Stimulated activated CD4-positive, alpha-beta T cell treated with anti-CD3 and anti-CD28 coated beads, Interleukin-12 subunit alpha, Interleukin-12 subunit beta, amount 100 ng/mL, for 24 hours (primary cell): ENCODE measurements around the gene MAPK4.
"Not testable (repeated sequence)": the region's sequence is repeated elsewhere in the genome, so short reads cannot be mapped to it uniquely, and the experiment has no call there.

ENCODE experiments used
- DNase-seq, 2 experiments: peaks; one replicate each; pipeline ENCODE4 v3.0.0-alpha.2; 2020; ENCODE audit warnings: low read depth in 2 of 2

The MAPK4 gene

GRCh38 chr18:50750546-50750945 lies 190.7 kb downstream of the MAPK4 start:
- DNase-seq = no peak

DNA sequence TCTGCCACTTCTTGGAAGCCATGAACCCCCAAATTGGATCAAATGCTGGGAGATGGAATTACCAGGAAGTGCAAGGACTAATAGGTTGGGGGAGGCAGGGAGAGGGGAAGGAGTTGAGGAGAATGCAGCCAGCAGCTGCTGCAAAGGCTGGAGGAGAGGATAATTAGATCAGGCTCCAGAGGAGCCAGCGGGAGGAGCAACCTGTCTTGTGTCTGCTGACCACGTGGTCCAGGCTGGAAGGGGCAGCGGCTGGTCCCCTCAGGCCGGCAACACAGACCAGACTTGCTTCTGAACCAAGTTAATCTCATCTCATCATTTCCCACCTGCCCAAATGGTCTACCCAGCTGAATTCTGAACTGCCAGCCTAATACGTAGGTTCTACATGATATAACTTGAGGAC lies 191.6 kb downstream of the MAPK4 start:
- no peak for DNase-seq

DNA sequence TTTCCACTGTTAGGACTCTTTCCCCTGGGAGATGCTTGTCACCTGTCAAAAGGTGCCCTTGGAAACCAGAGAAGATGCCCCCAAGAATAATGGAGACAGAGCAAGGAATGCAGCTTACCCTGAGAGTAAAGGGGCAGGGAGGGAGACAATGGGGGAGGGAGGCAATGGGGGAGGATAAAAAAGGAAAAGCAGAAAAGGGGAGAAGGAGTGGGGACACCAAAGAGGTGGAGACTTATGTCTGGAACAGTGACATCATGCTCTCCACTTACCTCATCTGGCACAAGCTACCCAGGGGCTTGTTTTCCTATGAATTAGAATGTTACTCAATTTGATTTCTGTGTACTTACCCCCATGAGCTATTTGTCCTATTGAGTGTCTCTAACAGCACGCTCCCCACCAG lies 192.1 kb downstream of the MAPK4 start:
- no peak for DNase-seq

GRCh38 chr18:50753311-50753710 lies 193.4 kb downstream of the MAPK4 start:
- no peak for DNase-seq

- DNase-seq = no peak
Observed at GRCh38 chr18:50754297-50754696, 194.4 kb downstream of the MAPK4 start.

GRCh38 chr18:50757358-50757757 lies 197.5 kb downstream of the MAPK4 start:
- DNase-seq = no peak

GRCh38 chr18:50769463-50769862 lies 209.6 kb downstream of the MAPK4 start:
- DNase-seq = no peak

DNA sequence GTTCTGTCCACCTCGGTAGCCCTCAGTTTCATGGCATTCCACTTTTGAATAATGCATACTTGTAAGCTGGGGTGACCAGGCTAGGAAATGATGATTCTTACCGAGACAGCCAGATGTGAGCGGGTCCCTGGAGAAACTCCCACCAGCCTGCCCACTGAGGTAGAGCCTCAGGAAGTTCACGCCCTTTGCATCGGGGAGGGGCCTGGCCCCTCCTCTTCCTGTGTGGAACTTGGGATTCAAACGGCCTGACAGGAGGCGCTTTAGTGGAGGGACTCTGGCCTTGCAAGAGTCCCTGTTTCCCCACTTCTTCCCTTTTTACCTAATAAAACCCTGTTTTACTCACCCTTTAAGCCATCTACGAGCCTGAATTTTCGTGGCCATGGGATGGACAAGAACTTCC lies 215.3 kb downstream of the MAPK4 start:
- no peak for DNase-seq

- DNase-seq = no peak
Observed at GRCh38 chr18:50775726-50776125, 215.8 kb downstream of the MAPK4 start.

GRCh38 chr18:50776383-50776782 lies 216.5 kb downstream of the MAPK4 start:
- no peak for DNase-seq

GRCh38 chr18:50779021-50779420 lies 219.1 kb downstream of the MAPK4 start:
- DNase-seq = not testable (repeated sequence)
